ENCODE results near the gene ARPC4. TPM values are rescaled to one million over a fixed set of nuclear protein-coding genes. Genes with fewer than 3 reads are reported as not detected.

Gene ARPC4
- total RNA-seq, 1 experiment from 2014 or later, result 143 TPM

GRCh38 chr3:9780458-9780812 lies 12.4 kb upstream of the ARPC4 start:
- Mint-ChIP-seq H3K36me3 (peaks cover 36% of the 10 kb centered on the region), H3K27ac (no peak overlapping the region), H3K4me1 (no peaks in the 10 kb centered on the region), H3K4me3 (no peak overlapping the region), H3K9me3 (no peaks in the 10 kb centered on the region), H3K27me3 (ENCODE audit: low read depth) (peaks cover 21% of the 10 kb centered on the region)
- ChIA-PET CTCF (no interaction called here), POLR2A (interaction anchor here (1.0 kb wide), 1 partner anchor 31 kb away, joined by 3 read pairs; the partner anchor contains the start of gene OGG1)
- no peak for DNase-seq (ENCODE audit: low spot score)
- ATAC-seq, result no peak
- TF ChIP-seq GRHL2 (CRISPR knock-in tag; IDR thresholded peaks at IDR 0.05; ENCODE audit: insufficient replicate concordance, severe bottlenecking) (no peak), ETV6 (CRISPR knock-in tag; IDR thresholded peaks at IDR 0.05) (no peak), ZNF263 (CRISPR knock-in tag; IDR thresholded peaks at IDR 0.05; ENCODE audit: low read depth) (no peak), ZBTB21 (CRISPR knock-in tag; IDR thresholded peaks at IDR 0.05; ENCODE audit: borderline replicate concordance) (no peak), ZNF317 (CRISPR knock-in tag; IDR thresholded peaks at IDR 0.05; ENCODE audit: borderline replicate concordance, low read depth) (no peak)
- TF ChIP-seq, protein P1, sequence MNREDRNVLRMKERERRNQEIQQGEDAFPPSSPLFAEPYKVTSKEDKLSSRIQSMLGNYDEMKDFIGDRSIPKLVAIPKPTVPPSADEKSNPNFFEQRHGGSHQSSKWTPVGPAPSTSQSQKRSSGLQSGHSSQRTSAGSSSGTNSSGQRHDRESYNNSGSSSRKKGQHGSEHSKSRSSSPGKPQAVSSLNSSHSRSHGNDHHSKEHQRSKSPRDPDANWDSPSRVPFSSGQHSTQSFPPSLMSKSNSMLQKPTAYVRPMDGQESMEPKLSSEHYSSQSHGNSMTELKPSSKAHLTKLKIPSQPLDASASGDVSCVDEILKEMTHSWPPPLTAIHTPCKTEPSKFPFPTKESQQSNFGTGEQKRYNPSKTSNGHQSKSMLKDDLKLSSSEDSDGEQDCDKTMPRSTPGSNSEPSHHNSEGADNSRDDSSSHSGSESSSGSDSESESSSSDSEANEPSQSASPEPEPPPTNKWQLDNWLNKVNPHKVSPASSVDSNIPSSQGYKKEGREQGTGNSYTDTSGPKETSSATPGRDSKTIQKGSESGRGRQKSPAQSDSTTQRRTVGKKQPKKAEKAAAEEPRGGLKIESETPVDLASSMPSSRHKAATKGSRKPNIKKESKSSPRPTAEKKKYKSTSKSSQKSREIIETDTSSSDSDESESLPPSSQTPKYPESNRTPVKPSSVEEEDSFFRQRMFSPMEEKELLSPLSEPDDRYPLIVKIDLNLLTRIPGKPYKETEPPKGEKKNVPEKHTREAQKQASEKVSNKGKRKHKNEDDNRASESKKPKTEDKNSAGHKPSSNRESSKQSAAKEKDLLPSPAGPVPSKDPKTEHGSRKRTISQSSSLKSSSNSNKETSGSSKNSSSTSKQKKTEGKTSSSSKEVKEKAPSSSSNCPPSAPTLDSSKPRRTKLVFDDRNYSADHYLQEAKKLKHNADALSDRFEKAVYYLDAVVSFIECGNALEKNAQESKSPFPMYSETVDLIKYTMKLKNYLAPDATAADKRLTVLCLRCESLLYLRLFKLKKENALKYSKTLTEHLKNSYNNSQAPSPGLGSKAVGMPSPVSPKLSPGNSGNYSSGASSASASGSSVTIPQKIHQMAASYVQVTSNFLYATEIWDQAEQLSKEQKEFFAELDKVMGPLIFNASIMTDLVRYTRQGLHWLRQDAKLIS (CRISPR knock-in tag; IDR thresholded peaks at IDR 0.05; ENCODE audit: borderline replicate concordance), result no peak
- TF ChIP-seq, protein P2, sequence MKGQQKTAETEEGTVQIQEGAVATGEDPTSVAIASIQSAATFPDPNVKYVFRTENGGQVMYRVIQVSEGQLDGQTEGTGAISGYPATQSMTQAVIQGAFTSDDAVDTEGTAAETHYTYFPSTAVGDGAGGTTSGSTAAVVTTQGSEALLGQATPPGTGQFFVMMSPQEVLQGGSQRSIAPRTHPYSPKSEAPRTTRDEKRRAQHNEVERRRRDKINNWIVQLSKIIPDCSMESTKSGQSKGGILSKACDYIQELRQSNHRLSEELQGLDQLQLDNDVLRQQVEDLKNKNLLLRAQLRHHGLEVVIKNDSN (CRISPR knock-in tag; IDR thresholded peaks at IDR 0.05), result no peak

- Mint-ChIP-seq H3K27me3 (ENCODE audit: low read depth) (peaks cover 16% of the 10 kb centered on the region), H3K9me3 (no peaks in the 10 kb centered on the region), H3K4me3 (no peak overlapping the region), H3K4me1 (no peaks in the 10 kb centered on the region), H3K36me3 (peaks cover 40% of the 10 kb centered on the region), H3K27ac (no peak overlapping the region)
- CTCF ChIA-PET, result interaction anchor here (0.9 kb wide), 1 partner anchor 54 kb away, joined by 3 read pairs; no protein-coding TSS in a partner anchor
- no peak for TF ChIP-seq FOXK1 (CRISPR knock-in tag; IDR thresholded peaks at IDR 0.05)
- TF ChIP-seq ZNF138 (CRISPR knock-in tag; conservative IDR thresholded peaks at IDR 0.05), result no peak
- ATAC-seq (no peak), DNase-seq (ENCODE audit: low spot score) (no peak)
- POLR2A ChIA-PET, result interaction anchor here (1.0 kb wide), 1 partner anchor 31 kb away, joined by 3 read pairs; the partner anchor contains the start of gene OGG1
Measured at GRCh38 chr3:9780910-9781309, 12.0 kb upstream of the ARPC4 start.

DNA sequence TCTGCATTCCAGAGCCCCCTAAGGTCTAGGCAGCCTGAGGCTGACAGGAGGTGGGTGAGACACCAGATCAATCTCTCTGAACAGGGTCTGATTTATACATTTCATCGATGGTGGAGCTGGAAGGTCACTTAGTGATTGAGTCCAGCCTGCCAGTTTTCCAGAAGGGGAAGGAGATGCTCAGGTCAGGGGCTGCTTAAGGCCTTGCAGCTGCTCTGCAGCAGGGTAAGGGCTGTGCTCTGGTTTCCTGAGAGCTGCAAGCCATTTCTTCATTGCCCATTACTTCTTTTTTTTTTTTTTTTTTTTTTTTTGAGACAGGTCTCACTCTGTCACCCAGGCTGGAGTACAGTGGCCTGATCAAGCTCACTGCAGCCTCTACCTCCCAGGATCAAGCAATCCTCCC lies 11.3 kb upstream of the ARPC4 start:
- peaks cover 45% of the 10 kb centered on the region for H3K36me3 Mint-ChIP-seq
- CTCF ChIA-PET, result interaction anchor here (0.7 to 1.6 kb wide), 5 partner anchors 13 to 482 kb away, joined by 3 read pairs; no protein-coding TSS in a partner anchor

DNA sequence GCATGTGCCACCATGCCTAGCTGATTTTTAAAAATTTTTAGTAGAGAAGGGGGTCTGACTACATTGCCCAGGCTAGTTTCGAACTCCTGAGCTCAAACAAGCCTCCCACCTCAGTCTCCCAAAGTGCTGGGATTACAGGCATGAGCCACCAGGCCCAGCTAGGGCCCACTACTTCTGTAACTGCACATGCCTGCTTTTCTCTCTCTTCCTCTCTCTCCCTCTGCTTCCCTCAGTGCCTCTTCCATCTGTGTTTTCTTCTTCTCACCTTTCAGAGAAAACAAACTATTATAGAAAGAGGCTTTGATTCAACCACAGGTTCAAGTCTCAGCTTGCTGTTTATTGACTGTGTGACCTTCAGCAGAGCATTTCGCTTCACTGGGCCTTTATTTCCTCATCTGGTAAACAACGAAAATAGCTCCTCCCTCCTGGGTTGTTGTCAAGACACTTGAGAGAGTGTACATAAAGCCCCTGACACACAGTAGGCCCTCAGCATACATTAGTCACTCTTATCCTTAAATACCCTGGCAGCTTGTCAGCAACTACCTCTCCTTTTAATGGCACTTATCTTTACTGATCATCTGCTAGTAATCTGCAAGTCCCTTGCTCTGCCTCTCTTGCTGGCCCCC lies 10.8 kb upstream of the ARPC4 start:
- Mint-ChIP-seq H3K27me3 (ENCODE audit: low read depth) (peaks cover 6% of the 10 kb centered on the region), H3K9me3 (no peaks in the 10 kb centered on the region), H3K4me3 (no peak overlapping the region), H3K36me3 (peaks cover 50% of the 10 kb centered on the region), H3K4me1 (no peaks in the 10 kb centered on the region), H3K27ac (no peak overlapping the region)
- ATAC-seq (no peak), DNase-seq (ENCODE audit: low spot score) (no peak)
- TF ChIP-seq AR (CRISPR knock-in tag; IDR thresholded peaks at IDR 0.05) (no peak), CREB1 (CRISPR knock-in tag; IDR thresholded peaks at IDR 0.05) (no peak), ZNF232 (CRISPR knock-in tag; IDR thresholded peaks at IDR 0.05) (no peak)
- POLR2A ChIA-PET, result interaction anchor here (0.7 to 1.0 kb wide), 2 partner anchors 11 to 1050 kb away, joined by 4 to 5 read pairs; partner anchors contain the start of genes ARPC4 and TADA3
- CTCF ChIA-PET, result interaction anchor here (0.7 to 1.8 kb wide), 8 partner anchors 8 to 482 kb away, joined by 3 to 6 read pairs (median 3); partner anchors contain the start of gene ARPC4

More for the DNA sequence above, 11.3 kb upstream of the ARPC4 start:
- no peaks in the 10 kb centered on the region for H3K4me1 Mint-ChIP-seq
- H3K27me3 Mint-ChIP-seq (ENCODE audit: low read depth), result peaks cover 10% of the 10 kb centered on the region
- H3K4me3 Mint-ChIP-seq, result no peak overlapping the region
- TF ChIP-seq CREB1 (CRISPR knock-in tag; IDR thresholded peaks at IDR 0.05) (no peak), GRHL2 (CRISPR knock-in tag; IDR thresholded peaks at IDR 0.05; ENCODE audit: insufficient replicate concordance, severe bottlenecking) (no peak), ZNF396 (CRISPR knock-in tag; IDR thresholded peaks at IDR 0.05; ENCODE audit: borderline replicate concordance) (no peak), SMAD3 (CRISPR knock-in tag; IDR thresholded peaks at IDR 0.05; ENCODE audit: borderline replicate concordance) (no peak)
- H3K9me3 Mint-ChIP-seq, result no peaks in the 10 kb centered on the region
- no peak overlapping the region for H3K27ac Mint-ChIP-seq
- POLR2A ChIA-PET, result interaction anchor here (0.7 kb wide), 1 partner anchor 1049 kb away, joined by 4 read pairs; no protein-coding TSS in a partner anchor
- DNase-seq (ENCODE audit: low spot score), result no peak
- ATAC-seq, result no peak

All from WTC11 (cell line).